Uterus (tissue), 2 donors: ENCODE measurements around the gene RAD51B.

ENCODE experiments used
- POLR2A ChIP-seq, 2 donors: fragments of 450-650 bp; IDR thresholded peaks; one replicate each; pipeline ENCODE4 v1.6.1; 2016; ENCODE audit warnings: antibody characterized with exemption in 2 of 2, mild to moderate bottlenecking in 1 of 2, moderate library complexity in 1 of 2
- TF ChIP-seq, protein P1 (sequence below), 4 experiments: fragments of 200-600 bp in 2 of 4; fragments of 450-650 bp in 2 of 4; sonication (generic) in 2 of 4; IDR thresholded peaks; one replicate each; pipeline ENCODE4 v1.5.1; 2016 to 2019; ENCODE audit warnings: antibody characterized with exemption in 4 of 4, mild to moderate bottlenecking in 2 of 4, moderate library complexity in 1 of 4

DNA sequence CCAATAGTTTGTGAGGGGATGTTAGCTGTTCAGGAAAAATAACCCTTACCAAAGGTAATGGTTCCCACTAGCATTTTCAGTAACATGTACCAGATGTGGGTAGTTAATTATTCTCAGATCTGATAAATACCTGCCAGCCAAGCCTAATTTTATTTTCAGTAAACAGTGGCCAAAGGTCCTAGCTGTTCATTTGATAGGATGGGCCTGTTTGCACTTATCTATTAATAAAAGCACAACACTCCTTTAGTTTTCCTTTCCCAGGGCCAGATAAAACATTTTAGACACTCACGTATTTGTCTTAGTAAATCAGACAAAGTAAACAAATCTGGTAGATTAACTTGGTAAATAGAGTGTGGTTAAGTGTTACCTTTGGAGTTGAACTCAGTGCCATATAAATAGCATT lies 345.1 kb downstream of the RAD51B start:
- TF ChIP-seq, protein P1, sequence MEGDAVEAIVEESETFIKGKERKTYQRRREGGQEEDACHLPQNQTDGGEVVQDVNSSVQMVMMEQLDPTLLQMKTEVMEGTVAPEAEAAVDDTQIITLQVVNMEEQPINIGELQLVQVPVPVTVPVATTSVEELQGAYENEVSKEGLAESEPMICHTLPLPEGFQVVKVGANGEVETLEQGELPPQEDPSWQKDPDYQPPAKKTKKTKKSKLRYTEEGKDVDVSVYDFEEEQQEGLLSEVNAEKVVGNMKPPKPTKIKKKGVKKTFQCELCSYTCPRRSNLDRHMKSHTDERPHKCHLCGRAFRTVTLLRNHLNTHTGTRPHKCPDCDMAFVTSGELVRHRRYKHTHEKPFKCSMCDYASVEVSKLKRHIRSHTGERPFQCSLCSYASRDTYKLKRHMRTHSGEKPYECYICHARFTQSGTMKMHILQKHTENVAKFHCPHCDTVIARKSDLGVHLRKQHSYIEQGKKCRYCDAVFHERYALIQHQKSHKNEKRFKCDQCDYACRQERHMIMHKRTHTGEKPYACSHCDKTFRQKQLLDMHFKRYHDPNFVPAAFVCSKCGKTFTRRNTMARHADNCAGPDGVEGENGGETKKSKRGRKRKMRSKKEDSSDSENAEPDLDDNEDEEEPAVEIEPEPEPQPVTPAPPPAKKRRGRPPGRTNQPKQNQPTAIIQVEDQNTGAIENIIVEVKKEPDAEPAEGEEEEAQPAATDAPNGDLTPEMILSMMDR (IDR thresholded peaks at IDR 0.05) = no peak
- no peak for TF ChIP-seq POLR2A (IDR thresholded peaks at IDR 0.05)
